GM12892 (cell line): ENCODE results near the gene ZNF408.

Experiments used
- POLR2A ChIP-seq: IDR thresholded peaks from 2 replicates; pipeline ENCODE4 v1.6.1; 2011; ENCODE audit warnings: low read depth, low read length, control low read depth
- TAF1 ChIP-seq: IDR thresholded peaks from 2 replicates; pipeline ENCODE4 v1.6.1; 2011; ENCODE audit warnings: low read depth, mild to moderate bottlenecking, control low read depth, low read length, borderline replicate concordance

- TF ChIP-seq TAF1, result no peak
- no peak for TF ChIP-seq POLR2A
These were observed 6.2 kb upstream of the ZNF408 start for GRCh38 chr11:46694607-46695006.
